GM21786 (cell line): ENCODE measurements around the gene ZDHHC14.
"Not testable (repeated sequence)": the region's sequence is repeated elsewhere in the genome, so short reads cannot be mapped to it uniquely, and the experiment has no call there.

Experiments used
- ATAC-seq: cut with Tn5 transposase; IDR thresholded peaks from one replicate; pipeline ENCODE4 v1.9.1; 2021; ENCODE audit not compliant: unreplicated experiment

The ZDHHC14 gene

DNA sequence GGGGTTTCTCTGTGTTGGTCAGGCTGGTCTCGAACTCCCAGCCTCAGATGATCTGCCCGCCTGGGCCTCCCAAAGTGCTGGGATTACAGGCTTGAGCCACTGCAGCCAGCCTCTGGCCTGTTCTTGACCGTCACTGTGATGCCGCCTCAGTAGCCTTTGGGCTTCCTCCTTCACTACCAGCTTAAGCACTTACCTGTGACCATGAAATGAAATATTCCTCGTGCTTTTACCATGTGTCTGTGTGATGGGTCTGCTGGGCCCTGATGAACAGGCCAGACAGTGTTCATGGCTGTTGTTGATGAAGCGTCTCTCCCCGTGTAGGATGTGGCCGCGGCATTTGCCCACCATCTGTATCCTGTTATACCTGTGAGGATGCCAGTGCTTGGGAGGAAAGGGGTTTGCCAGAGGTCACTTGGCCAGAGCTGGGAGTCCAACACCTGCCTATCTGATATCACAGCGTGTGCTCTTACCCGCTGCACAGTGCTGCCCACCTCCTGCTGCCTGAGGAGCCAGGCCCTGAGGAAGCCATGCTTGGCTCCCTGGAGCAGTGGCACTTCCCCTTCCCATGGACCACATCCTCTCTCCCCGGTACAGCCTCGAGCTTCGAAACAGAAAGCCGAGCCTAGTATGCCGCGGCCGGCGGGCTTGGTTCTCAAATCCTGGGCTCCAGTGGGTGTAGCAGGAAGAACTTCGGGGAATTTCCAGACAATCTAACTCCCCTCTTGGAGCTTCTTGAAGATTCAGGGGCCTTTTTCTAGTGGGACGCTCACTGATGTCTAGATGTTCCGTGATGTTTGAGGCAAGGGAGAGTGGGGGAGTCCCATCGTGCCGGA is 167.9 kb downstream of the ZDHHC14 start:
- no peak for ATAC-seq

GRCh38 chr6:157549468-157549745 is 168.4 kb downstream of the ZDHHC14 start:
- no peak for ATAC-seq

GRCh38 chr6:157550114-157550989 is 169.4 kb downstream of the ZDHHC14 start:
- no peak for ATAC-seq

- no peak for ATAC-seq
These were observed 170.2 kb downstream of the ZDHHC14 start for GRCh38 chr6:157551041-157551832.

DNA sequence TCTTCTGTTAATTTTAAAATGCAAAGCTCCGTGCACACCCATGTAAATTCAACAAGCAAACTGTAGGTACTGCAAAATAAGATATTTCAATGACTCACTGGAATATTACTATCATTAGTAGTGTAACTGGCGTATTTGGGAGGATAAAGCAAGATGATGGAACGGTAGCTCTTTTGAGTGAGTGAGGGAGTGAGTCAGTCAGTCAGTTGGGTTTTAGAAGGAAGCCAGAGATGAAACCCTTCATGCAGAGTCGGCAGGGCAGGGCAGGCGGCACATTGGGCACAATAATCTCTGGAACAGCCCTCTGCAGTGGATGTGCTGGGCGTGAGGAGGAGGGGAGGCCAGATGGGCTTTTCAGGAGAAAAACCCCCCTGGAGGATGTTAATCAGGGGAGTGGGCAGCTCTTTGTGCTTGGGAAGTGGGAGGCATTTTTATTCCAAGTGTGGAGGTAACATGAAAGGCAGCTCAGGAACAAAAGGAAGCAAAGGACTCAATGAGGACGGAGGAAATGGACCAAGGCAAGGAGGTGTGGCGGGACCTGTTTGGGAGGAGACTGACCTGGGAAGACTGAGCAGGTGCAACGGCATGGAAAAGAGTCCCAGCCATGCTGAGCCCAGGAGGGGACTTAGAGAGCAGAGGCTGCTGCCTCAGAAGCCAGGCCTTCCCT is 171.2 kb downstream of the ZDHHC14 start:
- ATAC-seq, result no peak

DNA sequence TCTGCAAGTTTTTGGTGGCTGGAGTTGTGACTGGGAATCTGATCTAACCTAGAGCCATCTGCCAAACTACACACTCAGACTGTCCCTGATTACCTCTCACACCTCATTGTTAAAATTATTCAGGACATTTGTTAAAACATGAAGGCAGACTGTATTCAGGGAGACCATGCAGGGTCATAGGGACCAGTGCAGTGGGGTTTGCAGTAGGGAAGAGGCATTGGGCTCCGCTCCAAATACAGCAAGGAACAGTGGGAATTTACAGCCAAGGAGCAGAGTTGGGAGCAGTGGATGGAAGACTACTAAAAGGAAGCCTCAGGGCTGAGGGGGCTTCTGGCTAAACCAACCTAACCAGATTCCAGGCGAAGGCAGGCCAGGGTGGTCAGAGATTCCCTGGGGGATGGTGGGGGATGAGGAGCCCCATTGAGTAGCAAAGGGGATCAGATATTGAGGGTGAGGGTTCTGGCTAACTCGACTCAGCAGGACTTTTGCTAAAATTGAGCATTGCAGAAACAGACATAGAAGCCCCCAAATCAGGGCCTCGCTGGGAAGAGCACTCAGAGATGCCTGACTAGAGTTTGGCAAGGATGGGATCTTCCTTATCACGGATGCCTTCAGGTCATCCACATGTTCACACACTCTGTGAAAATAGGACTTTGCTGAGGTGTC is 172.0 kb downstream of the ZDHHC14 start:
- ATAC-seq, result no peak

DNA sequence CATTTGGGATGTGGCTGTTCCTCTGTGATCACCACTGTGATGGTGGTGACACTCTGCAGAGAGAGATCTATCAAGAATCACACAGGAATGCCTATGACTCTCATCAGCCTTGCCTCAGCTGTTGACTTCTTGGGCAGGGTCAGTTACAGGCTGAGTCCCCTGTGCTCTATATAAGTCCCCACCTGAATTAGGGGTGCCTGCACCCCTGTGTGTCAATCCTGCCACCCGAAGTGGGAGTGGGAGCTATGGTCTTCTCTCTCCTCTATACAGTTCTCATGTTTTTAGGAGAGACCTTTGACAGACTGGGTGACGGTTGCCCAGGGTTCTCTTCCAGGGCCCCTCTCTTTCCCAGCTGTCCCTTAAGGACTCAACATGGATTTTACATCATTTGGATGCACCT is 173.8 kb downstream of the ZDHHC14 start:
- no peak for ATAC-seq

DNA sequence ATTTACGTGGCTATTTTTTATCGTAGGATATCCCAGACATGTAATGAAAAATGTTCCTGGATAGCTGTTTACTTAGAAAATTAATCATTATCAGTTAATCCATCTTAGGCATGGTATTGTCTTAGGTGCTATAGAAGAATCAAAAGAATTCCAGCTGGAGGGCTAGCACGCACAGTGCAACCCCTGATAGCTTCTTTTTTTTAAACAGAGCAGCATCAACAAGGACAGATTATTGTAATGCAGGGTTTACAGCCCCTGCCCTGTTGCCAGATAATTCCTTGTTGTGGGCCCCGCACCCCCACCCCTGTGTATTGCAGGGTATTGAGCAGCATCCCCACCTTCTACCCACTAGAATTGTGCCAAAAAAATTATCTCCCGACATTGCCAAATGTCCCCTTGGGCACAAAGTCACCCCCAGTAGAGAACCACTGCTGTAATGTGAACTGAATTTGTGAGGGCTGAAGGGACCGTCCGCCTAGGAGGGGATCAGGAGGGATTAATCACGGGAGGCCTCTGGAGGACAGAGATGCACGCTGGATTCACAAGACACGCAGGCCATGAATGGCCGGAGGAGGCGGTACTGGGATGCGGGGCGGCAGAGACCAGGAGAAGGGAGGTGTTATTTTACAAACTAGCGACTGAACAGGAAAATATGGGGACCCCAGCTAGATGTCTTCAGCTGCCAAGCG is 174.6 kb downstream of the ZDHHC14 start:
- no peak for ATAC-seq

DNA sequence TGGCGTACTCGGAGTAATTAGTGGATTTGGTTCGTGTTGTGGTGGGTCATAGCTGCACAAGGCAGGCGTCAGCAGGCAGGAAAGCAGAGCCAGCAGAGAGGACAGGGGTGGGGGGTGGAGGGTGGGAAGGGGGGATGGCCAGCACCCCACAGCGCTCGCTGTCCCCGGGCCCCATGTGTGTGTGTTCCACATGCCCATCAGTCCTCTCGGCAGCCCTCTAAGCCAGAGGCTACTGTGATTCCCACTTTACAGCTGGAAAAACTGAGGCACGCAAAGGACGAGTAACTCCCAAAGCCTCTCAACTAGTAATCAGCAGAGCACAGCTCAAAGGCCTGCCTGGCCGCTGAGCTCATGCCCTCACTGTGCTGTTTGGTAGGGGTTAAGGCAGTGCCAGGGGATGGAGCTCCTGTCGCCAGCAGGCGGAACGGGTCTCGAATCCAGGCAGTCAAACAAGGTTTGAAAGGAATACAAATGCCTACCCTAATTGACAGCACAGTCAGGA is 175.2 kb downstream of the ZDHHC14 start:
- ATAC-seq, result no peak

GRCh38 chr6:157556671-157557430 is 175.9 kb downstream of the ZDHHC14 start:
- ATAC-seq, result no peak

GRCh38 chr6:157557559-157557958 is 176.6 kb downstream of the ZDHHC14 start:
- ATAC-seq, result peak; percentile 52

DNA sequence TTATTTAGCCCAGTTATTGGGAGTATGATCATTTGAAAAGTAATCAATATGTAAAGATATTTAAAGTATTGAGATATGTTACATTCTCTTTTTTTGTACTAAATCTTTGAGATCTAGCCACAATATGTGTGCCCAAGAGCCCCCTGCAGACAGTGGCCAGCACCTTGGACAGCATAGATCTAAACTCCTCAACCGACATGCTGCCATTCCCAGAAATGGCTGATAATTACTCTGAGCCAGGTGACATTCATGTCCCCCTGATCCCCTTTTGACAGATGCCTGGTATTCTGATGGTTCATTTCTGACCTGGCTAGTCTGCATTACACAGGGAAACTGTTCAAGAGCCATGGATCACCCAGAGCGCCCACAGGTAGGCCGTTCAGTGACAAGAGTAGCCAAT is 177.1 kb downstream of the ZDHHC14 start:
- ATAC-seq, result no peak

GRCh38 chr6:157558487-157559200 is 177.7 kb downstream of the ZDHHC14 start:
- no peak for ATAC-seq

DNA sequence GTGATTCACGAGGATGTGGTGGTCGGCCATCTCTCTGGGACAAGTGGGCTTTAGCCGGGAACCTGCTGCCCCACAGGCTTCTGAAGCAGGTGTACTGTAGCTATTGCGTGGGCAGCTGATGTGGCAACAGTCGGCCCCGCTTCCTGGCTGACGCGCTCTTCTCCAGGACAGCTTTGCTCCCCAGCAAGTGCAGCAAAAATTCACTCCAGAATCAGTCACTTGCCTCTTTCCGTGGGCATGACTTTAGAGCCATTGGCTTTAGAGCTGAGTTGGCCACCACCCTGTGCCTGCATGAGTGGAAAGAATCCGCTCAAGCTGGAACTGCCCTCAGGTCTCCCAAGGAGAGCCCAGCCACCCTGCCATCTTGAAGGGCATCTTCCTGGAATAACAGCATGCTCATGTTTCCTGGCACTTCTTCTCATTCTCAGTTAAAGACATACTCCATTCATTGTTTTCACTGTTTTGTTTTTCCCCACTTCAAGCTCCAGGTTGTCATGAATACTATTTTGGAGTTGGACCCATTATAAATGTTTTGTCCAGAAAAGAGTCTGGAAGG is 178.3 kb downstream of the ZDHHC14 start:
- no peak for ATAC-seq

DNA sequence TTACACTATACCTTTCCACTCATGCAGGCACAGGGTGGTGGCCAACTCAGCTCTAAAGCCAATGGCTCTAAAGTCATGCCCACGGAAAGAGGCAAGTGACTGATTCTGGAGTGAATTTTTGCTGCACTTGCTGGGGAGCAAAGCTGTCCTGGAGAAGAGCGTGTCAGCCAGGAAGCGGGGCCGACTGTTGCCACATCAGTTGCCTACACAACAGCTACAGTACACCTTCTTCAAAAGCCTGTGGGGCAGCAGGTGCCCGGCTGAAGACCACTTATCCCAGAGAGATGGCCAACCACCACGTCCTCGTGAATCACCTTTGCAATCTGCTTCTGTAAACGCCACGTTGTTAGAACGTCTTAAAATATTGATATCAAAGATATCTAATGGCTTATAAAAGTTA is 179.1 kb downstream of the ZDHHC14 start:
- not testable (repeated sequence) for ATAC-seq

- ATAC-seq, result no peak
These were observed 179.9 kb downstream of the ZDHHC14 start for GRCh38 chr6:157560691-157561413.

- peak; percentile 30 for ATAC-seq
These were observed 180.4 kb downstream of the ZDHHC14 start for GRCh38 chr6:157561414-157561790.
